BJ (cell line): Measurements from ENCODE around the gene POMGNT1. TPM values are rescaled to one million over a fixed set of nuclear protein-coding genes. Genes with fewer than 3 reads are reported as not detected.

Experiments used
- CTCF ChIA-PET: fragments of 350-600 bp; formaldehyde crosslinking; extraction: SDS; loops from one replicate; lab custom pipeline; 2021; ENCODE audit warnings: antibody characterized with exemption, inconsistent platforms; lab: Yijun Ruan, JAX
- POLR2A ChIA-PET: fragments of 300-600 bp; sonication (Branson Sonifier 250); formaldehyde crosslinking; extraction: SDS; loops from one replicate; lab custom pipeline; 2021; ENCODE audit warnings: antibody characterized with exemption; lab: Charles Lee
- DNase-seq: peaks from one replicate; pipeline ENCODE4 v3.0.0-alpha.2; 2011; ENCODE audit warnings: low read depth
- H3K27me3 ChIP-seq: 2 replicates; pipeline ENCODE4 v1.6.0; 2011; ENCODE audit warnings: low read length; ENCODE audit not compliant: control insufficient read depth, insufficient read depth
- H3K36me3 ChIP-seq: 2 replicates; pipeline ENCODE4 v1.5.1; 2011; ENCODE audit warnings: low read length; ENCODE audit not compliant: control insufficient read depth, insufficient read depth
- H3K4me3 ChIP-seq: 2 replicates; pipeline ENCODE4 v1.5.1; 2011; ENCODE audit warnings: low read depth, mild to moderate bottlenecking, control low read depth, low read length
- polyA plus RNA-seq: library from polyadenylated mRNA; depleted of rRNA; stranded (reverse); fragments of >200 nt; gene quantifications from 2 replicates; pipeline ENCODE4 v1.2.3, GENCODE V29; 2011
- TF ChIP-seq, protein P1 (sequence below): IDR thresholded peaks from 2 replicates; pipeline ENCODE4 v1.5.1; 2011; ENCODE audit warnings: low read depth, mild to moderate bottlenecking, control low read depth, inconsistent platforms, low read length, moderate library complexity; ENCODE audit not compliant: insufficient read depth

The POMGNT1 gene
- polyA plus RNA-seq, 1 experiment = 80.0 TPM

GRCh38 chr1:46193285-46193684, 4.9 kb downstream of the POMGNT1 start:
- peaks cover 28% of the 10 kb centered on the region for H3K36me3 ChIP-seq
- no peaks in the 10 kb centered on the region for H3K27me3 ChIP-seq
- ChIA-PET POLR2A (no interaction called here), CTCF (interaction anchor here (1.4 to 2.1 kb wide), 2 partner anchors 9 to 14 kb away, joined by 4 to 9 read pairs; no protein-coding TSS in a partner anchor)
- DNase-seq = no peak
- no peak overlapping the region for H3K4me3 ChIP-seq
- TF ChIP-seq, protein P1, sequence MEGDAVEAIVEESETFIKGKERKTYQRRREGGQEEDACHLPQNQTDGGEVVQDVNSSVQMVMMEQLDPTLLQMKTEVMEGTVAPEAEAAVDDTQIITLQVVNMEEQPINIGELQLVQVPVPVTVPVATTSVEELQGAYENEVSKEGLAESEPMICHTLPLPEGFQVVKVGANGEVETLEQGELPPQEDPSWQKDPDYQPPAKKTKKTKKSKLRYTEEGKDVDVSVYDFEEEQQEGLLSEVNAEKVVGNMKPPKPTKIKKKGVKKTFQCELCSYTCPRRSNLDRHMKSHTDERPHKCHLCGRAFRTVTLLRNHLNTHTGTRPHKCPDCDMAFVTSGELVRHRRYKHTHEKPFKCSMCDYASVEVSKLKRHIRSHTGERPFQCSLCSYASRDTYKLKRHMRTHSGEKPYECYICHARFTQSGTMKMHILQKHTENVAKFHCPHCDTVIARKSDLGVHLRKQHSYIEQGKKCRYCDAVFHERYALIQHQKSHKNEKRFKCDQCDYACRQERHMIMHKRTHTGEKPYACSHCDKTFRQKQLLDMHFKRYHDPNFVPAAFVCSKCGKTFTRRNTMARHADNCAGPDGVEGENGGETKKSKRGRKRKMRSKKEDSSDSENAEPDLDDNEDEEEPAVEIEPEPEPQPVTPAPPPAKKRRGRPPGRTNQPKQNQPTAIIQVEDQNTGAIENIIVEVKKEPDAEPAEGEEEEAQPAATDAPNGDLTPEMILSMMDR = no peak

- CTCF ChIA-PET = no interaction called here
- POLR2A ChIA-PET = no interaction called here
- Histone ChIP-seq H3K4me3 (no peak overlapping the region), H3K27me3 (no peaks in the 10 kb centered on the region), H3K36me3 (peaks cover 31% of the 10 kb centered on the region)
- TF ChIP-seq, protein P1 = no peak
- DNase-seq = no peak
These were observed 6.1 kb downstream of the POMGNT1 start for GRCh38 chr1:46192171-46192570.

DNA sequence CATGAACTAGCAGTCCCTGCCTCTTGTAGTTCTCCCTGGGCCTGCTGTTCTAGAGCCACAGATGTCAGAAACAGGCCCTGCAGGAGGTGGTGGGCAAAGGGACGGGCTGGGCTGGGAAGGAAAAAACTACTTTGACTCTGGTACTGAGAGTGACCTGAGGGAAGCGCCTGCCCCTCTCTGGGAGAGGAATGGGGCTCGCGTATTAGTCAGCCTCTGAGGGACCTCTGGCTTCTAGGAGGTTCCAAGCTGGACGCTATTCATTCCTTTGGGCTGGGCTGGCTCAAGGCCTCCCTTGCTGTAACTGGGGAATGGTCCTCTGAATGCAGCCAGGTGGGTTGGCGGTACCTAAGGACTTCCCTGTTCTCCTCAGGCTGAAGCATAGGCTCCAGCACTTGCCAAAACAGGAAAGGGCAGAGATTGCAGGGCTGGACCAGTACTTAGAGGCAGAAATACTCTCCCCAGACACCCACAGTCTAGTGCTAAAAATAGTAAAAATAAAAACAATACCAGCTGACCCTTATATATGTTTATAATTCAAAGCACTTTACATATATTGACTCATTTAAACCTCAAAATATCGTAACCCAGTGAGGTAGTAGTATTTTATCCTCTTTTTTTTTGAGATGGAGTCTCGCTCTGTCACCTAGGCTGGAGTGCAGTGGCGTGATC, 7.1 kb downstream of the POMGNT1 start:
- ChIA-PET CTCF (interaction anchor here (0.6 kb wide), 1 partner anchor 166 kb away, joined by 3 read pairs; no protein-coding TSS in a partner anchor), POLR2A (no interaction called here)
- peaks cover 31% of the 10 kb centered on the region for H3K36me3 ChIP-seq
- H3K4me3 ChIP-seq = no peak overlapping the region
- TF ChIP-seq, protein P1 = no peak
- DNase-seq = no peak
- H3K27me3 ChIP-seq = no peaks in the 10 kb centered on the region

GRCh38 chr1:46190539-46190938, 7.7 kb downstream of the POMGNT1 start:
- TF ChIP-seq, protein P1 = no peak
- peaks cover 26% of the 10 kb centered on the region for H3K36me3 ChIP-seq
- no peaks in the 10 kb centered on the region for H3K27me3 ChIP-seq
- ChIA-PET CTCF (interaction anchor here (0.6 kb wide), 1 partner anchor 166 kb away, joined by 3 read pairs; no protein-coding TSS in a partner anchor), POLR2A (no interaction called here)
- H3K4me3 ChIP-seq = no peak overlapping the region
- no peak for DNase-seq

DNA sequence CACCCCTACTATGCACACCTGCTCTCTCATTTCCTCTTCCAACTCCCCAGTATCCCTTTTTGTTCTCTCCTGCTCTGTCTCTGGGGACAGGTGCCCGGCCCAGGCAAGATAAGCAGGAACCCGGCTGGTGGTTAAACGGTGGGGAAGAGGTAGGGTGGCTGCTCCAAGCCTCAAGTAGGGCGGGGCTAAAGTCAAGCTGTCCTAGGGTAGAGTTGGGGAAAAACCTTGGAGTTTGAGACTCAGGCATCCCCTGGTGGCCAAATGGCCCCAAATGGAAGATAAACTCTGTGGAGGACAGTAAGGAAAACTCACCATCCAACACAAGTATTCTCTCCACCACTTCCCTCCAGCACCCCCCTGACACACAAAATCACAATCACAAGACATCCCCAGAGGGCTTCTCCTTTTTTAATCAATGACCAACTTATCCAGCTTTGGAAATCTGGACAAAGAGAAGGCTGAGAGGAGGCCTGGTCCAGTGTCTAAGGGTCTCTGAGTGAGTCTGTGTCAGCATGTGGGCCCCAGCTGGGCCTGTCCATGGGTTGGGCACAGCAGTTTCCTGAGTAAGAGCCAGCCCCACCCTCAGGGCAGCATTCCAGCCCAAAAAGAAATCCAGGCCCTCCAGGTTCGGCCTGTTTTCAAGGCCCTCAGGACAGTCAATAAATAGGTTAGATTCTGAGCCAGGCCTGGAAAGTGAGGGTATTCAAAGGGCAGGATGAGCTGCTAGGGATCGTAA, 9.8 kb downstream of the POMGNT1 start:
- ChIA-PET CTCF (interaction anchor here (1.2 to 1.9 kb wide), 3 partner anchors 11 to 35 kb away, joined by 3 to 7 read pairs (median 6); no protein-coding TSS in a partner anchor), POLR2A (no interaction called here)
- no peak for DNase-seq

More for the DNA sequence above, 9.8 kb downstream of the POMGNT1 start:
- Histone ChIP-seq H3K36me3 (peaks cover 23% of the 10 kb centered on the region), H3K27me3 (no peaks in the 10 kb centered on the region), H3K4me3 (no peak overlapping the region)
- TF ChIP-seq, protein P1 = peak; percentile 18; the same call in 1 of the 2 replicates
